GM23338 (cell line): ENCODE measurements around the gene BRSK2. TPM values are rescaled to one million over a fixed set of nuclear protein-coding genes. Genes with fewer than 3 reads are reported as not detected.

Source experiments
- ATAC-seq: fragments of 200-7000 bp; cut with Tn5 transposase; 3 replicates; pipeline ENCODE4 v1.9.1; 2020
- DNase-seq: peaks from one replicate; pipeline ENCODE4 v3.0.0-alpha.2; 2015; ENCODE audit warnings: low spot score
- H2AFZ ChIP-seq: fragments of 200-600 bp; sonication (generic); 2 replicates; pipeline ENCODE4 v1.8.0; 2016; ENCODE audit warnings: antibody characterized with exemption, mild to moderate bottlenecking, moderate library complexity
- H3F3A ChIP-seq: fragments of 200-600 bp; sonication (generic); replicated peaks from 2 replicates; pipeline ENCODE4 v1.8.0; 2017; ENCODE audit warnings: antibody characterized with exemption, mixed run types, low read depth
- H3K27ac ChIP-seq: fragments of 200-600 bp; sonication (generic); 2 replicates; pipeline ENCODE4 v1.6.1; 2016; ENCODE audit warnings: low read depth
- H3K27me3 ChIP-seq: fragments of 200-600 bp; sonication (generic); 2 replicates; pipeline ENCODE4 v1.8.0; 2016; ENCODE audit warnings: mild to moderate bottlenecking, mixed run types, moderate library complexity; ENCODE audit not compliant: insufficient read depth
- H3K36me3 ChIP-seq: fragments of 200-600 bp; sonication (generic); 2 replicates; pipeline ENCODE4 v1.8.0; 2016; ENCODE audit warnings: mild to moderate bottlenecking; ENCODE audit not compliant: insufficient read depth
- H3K4me1 ChIP-seq: fragments of 200-600 bp; sonication (generic); 2 replicates; pipeline ENCODE4 v1.8.0; 2016; ENCODE audit warnings: mild to moderate bottlenecking, moderate library complexity; ENCODE audit not compliant: insufficient read depth
- H3K4me2 ChIP-seq: fragments of 200-600 bp; sonication (generic); 2 replicates; pipeline ENCODE4 v1.7.1; 2017; ENCODE audit warnings: mixed run types
- H3K4me3 ChIP-seq: fragments of 200-600 bp; sonication (generic); 2 replicates; pipeline ENCODE4 v1.6.1; 2016; ENCODE audit warnings: mixed run types
- H3K79me2 ChIP-seq: fragments of 200-600 bp; sonication (generic); replicated peaks from 2 replicates; pipeline ENCODE4 v1.8.0; 2017; ENCODE audit warnings: mild to moderate bottlenecking; ENCODE audit not compliant: insufficient read depth
- H3K9me2 ChIP-seq: fragments of 200-600 bp; sonication (generic); 2 replicates; pipeline ENCODE4 v1.8.0; 2017; ENCODE audit not compliant: insufficient read depth
- H4K20me1 ChIP-seq: fragments of 200-600 bp; sonication (generic); replicated peaks from 2 replicates; pipeline ENCODE4 v1.8.0; 2017; ENCODE audit warnings: mild to moderate bottlenecking; ENCODE audit not compliant: insufficient read depth
- H3K27ac Mint-ChIP-seq: 2 replicates; pipeline ENCODE4 v1.8.0; 2020; ENCODE audit warnings: inconsistent platforms, mild to moderate bottlenecking, moderate library complexity, mixed read lengths
- H3K27me3 Mint-ChIP-seq: 3 replicates; pipeline ENCODE4 v1.8.0; 2022; ENCODE audit warnings: low read depth, mild to moderate bottlenecking, moderate library complexity, mixed read lengths, inconsistent platforms; ENCODE audit not compliant: insufficient read depth, poor library complexity
- H3K36me3 Mint-ChIP-seq: 3 replicates; pipeline ENCODE4 v1.8.0; 2021; ENCODE audit warnings: low read depth, mild to moderate bottlenecking, inconsistent platforms, moderate library complexity, mixed read lengths
- H3K4me1 Mint-ChIP-seq: 3 replicates; pipeline ENCODE4 v1.8.0; 2020; ENCODE audit warnings: mild to moderate bottlenecking, inconsistent platforms, mixed read lengths
- H3K4me3 Mint-ChIP-seq: 3 replicates; pipeline ENCODE4 v1.8.0; 2021; ENCODE audit warnings: moderate library complexity, mild to moderate bottlenecking, inconsistent platforms, mixed read lengths
- H3K9me3 Mint-ChIP-seq: 3 replicates; pipeline ENCODE4 v1.8.0; 2020; ENCODE audit warnings: moderate library complexity, mild to moderate bottlenecking, inconsistent platforms, mixed read lengths
- ETS1 ChIP-seq: IDR thresholded peaks from 2 replicates; pipeline ENCODE4 v1.6.1; 2016; ENCODE audit warnings: antibody characterized with exemption
- JUNB ChIP-seq: IDR thresholded peaks from one replicate; pipeline ENCODE4 v1.6.1; 2016; ENCODE audit warnings: antibody characterized with exemption; ENCODE audit not compliant: unreplicated experiment
- NANOG ChIP-seq: IDR thresholded peaks from 2 replicates; pipeline ENCODE4 v1.6.1; 2016; ENCODE audit warnings: antibody characterized with exemption, borderline replicate concordance
- ZNF114 ChIP-seq: fragments of 250-450 bp; sonication (Bioruptor Pico); IDR thresholded peaks from 2 replicates; pipeline ENCODE4 v1.5.0; 2020; ENCODE audit warnings: mild to moderate bottlenecking, moderate library complexity
- ZNF331 ChIP-seq: fragments of 250-450 bp; sonication (Bioruptor Pico); IDR thresholded peaks from 2 replicates; pipeline ENCODE4 v1.5.0; 2020; ENCODE audit warnings: low read depth, mild to moderate bottlenecking, moderate library complexity
- ZNF462 ChIP-seq: fragments of 250-450 bp; sonication (Bioruptor Pico); IDR thresholded peaks from 2 replicates; pipeline ENCODE4 v1.5.0; 2020; ENCODE audit warnings: mild to moderate bottlenecking, moderate library complexity
- polyA plus RNA-seq: library from polyadenylated mRNA; unstranded; fragments of >200 nt; fragmentation: Nextera tagmentation; extraction: Ambion mirVana; gene quantifications from 2 replicates; pipeline ENCODE4 v1.2.1, GENCODE V29; 2016
- total RNA-seq: library from RNA; depleted of rRNA; stranded (reverse); fragments of >200 nt; shearing (Covaris generic); gene quantifications from 2 replicates; pipeline ENCODE4 v1.2.3, GENCODE V29; 2014
- TF ChIP-seq, protein P1 (sequence below): IDR thresholded peaks from one replicate; pipeline ENCODE4 v1.6.1; 2018; ENCODE audit warnings: antibody characterized with exemption; ENCODE audit not compliant: unreplicated experiment

The BRSK2 gene
- total and polyA plus RNA-seq, 2 experiments from 2014 or later, result 7.2 to 20.3 TPM

DNA sequence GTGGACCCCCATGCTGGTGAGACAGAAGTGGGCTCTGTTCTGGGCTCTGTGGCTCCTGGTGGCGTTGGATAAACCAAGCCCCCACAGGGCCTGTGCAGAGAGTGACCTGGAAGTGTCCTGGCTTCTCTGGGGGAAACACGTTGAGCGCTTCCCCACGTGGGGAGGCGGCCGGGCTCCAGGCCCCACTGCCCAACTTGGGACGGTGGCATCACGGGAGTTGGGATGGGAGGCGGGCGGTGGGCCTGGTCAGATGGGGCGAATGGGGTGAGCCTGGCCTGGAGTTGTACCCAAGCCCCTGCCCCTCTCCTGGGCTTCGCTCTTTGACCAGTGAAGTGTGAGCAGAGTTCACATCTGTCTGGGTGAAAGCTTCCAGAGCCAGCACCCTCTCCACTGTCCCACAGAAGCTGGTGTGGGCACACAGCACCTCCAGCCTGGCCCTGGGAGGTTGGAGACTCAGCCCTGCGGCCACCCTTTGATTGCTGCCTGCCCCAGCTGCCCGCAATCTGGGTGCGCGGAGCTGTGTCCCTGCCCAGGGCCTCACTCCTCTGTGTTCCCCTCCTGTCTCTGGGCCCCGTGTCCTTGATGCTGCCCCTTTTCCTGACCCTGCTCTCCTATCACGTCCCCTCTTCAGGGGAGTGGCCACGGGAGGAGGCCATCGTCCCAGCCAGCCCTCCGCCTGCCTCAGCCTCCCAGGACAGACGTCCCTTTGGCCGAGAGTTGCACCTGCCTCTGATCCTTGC is 14.2 kb downstream of the BRSK2 start:
- Histone ChIP-seq H4K20me1 (peaks cover 21% of the 10 kb centered on the region; the same call in 1 of the 2 replicates), H3K4me1 (no peaks in the 10 kb centered on the region), H3K4me2 (no peak overlapping the region), H3K79me2 (peaks cover 41% of the 10 kb centered on the region), H3K27ac (no peak overlapping the region), H3K9me2 (no peaks in the 10 kb centered on the region), H3K36me3 (no peaks in the 10 kb centered on the region), H2AFZ (no peak overlapping the region), H3K27me3 (no peaks in the 10 kb centered on the region), H3K4me3 (no peak overlapping the region), H3F3A (no peaks in the 10 kb centered on the region)
- ATAC-seq (no peak), DNase-seq (no peak)
- Mint-ChIP-seq H3K4me3 (no peak overlapping the region), H3K9me3 (no peaks in the 10 kb centered on the region), H3K36me3 (no peaks in the 10 kb centered on the region), H3K4me1 (peaks cover 5% of the 10 kb centered on the region), H3K27me3 (no peaks in the 10 kb centered on the region), H3K27ac (no peak overlapping the region)
- TF ChIP-seq ETS1 (no peak), ZNF331 (no peak), JUNB (no peak), ZNF462 (CRISPR knock-in tag) (no peak), ZNF114 (CRISPR knock-in tag) (no peak), NANOG (no peak)
- TF ChIP-seq, protein P1, sequence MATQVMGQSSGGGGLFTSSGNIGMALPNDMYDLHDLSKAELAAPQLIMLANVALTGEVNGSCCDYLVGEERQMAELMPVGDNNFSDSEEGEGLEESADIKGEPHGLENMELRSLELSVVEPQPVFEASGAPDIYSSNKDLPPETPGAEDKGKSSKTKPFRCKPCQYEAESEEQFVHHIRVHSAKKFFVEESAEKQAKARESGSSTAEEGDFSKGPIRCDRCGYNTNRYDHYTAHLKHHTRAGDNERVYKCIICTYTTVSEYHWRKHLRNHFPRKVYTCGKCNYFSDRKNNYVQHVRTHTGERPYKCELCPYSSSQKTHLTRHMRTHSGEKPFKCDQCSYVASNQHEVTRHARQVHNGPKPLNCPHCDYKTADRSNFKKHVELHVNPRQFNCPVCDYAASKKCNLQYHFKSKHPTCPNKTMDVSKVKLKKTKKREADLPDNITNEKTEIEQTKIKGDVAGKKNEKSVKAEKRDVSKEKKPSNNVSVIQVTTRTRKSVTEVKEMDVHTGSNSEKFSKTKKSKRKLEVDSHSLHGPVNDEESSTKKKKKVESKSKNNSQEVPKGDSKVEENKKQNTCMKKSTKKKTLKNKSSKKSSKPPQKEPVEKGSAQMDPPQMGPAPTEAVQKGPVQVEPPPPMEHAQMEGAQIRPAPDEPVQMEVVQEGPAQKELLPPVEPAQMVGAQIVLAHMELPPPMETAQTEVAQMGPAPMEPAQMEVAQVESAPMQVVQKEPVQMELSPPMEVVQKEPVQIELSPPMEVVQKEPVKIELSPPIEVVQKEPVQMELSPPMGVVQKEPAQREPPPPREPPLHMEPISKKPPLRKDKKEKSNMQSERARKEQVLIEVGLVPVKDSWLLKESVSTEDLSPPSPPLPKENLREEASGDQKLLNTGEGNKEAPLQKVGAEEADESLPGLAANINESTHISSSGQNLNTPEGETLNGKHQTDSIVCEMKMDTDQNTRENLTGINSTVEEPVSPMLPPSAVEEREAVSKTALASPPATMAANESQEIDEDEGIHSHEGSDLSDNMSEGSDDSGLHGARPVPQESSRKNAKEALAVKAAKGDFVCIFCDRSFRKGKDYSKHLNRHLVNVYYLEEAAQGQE, result no peak
